ENCODE results near the gene MBD6. TPM values are rescaled to one million over a fixed set of nuclear protein-coding genes. Genes with fewer than 3 reads are reported as not detected.

The MBD6 gene
- total and polyA plus RNA-seq, 12 donors = 10.5 to 167 (median 38.1) TPM

GRCh38 chr12:57496822-57497221 lies 25.8 kb upstream of the MBD6 start:
- Histone ChIP-seq H3K27ac (no peak overlapping the region), H3K9me3 (replicated peaks in 1 of 3) (no peaks in the 10 kb centered on the region), H3K36me3 (replicated peaks in 1 of 2) (peaks cover 0 to 52% of the 10 kb centered on the region in 2 donors), H3K27me3 (no peaks in the 10 kb centered on the region), H3K4me1 (replicated peaks in 1 of 2) (no peaks in the 10 kb centered on the region), H3K4me3 (no peak overlapping the region)
- intact Hi-C loops (cut with DNase I) = no loop called here
- DNase-seq = no peak
- TF ChIP-seq POLR2A (IDR thresholded peaks at IDR 0.05) = no peak
- TF ChIP-seq CTCF (IDR thresholded peaks at IDR 0.05) = no peak

- 92 to 95% (median 94%) methylated on average over 12 of the region's 12 CpGs for WGBS, 4 donors
- no peak for DNase-seq
- peaks cover 0 to 53% of the 10 kb centered on the region in 2 donors for H3K36me3 ChIP-seq (replicated peaks in 1 of 2)
Measured at GRCh38 chr12:57497223-57498131, 25.1 kb upstream of the MBD6 start.

DNA sequence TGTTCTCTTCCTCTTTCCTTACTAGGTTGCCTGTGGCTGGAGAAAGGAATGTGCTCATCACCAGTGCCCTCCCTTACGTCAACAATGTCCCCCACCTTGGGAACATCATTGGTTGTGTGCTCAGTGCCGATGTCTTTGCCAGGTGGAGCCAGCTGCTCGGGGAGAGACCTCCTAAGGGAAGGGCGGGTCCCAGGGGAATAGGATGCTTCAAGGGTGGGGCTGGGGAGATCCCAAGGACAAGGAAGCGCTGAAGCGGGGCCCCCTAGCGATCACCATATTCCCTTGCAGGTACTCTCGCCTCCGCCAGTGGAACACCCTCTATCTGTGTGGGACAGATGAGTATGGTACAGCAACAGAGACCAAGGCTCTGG lies 24.5 kb upstream of the MBD6 start:
- Histone ChIP-seq H3K27ac (no peak overlapping the region), H3K9me3 (replicated peaks in 1 of 3) (no peaks in the 10 kb centered on the region), H3K4me1 (replicated peaks in 1 of 2) (no peaks in the 10 kb centered on the region), H3K36me3 (replicated peaks in 1 of 2) (peaks cover 0 to 55% of the 10 kb centered on the region in 2 donors), H3K27me3 (no peaks in the 10 kb centered on the region), H3K4me3 (no peak overlapping the region)
- TF ChIP-seq POLR2A (IDR thresholded peaks at IDR 0.05) (no peak), CTCF (IDR thresholded peaks at IDR 0.05) (no peak)
- WGBS, 4 donors = 88 to 93% (median 90%) methylated on average over 5 to 9 of the region's 9 CpGs
- intact Hi-C loops (cut with DNase I) = no loop called here
- no peak for DNase-seq

More at GRCh38 chr12:57497223-57498131, 25.1 kb upstream of the MBD6 start:
- no peak overlapping the region for H3K27ac ChIP-seq
- H3K4me1 ChIP-seq (replicated peaks in 1 of 2) = no peaks in the 10 kb centered on the region
- no peak overlapping the region for H3K4me3 ChIP-seq
- no peaks in the 10 kb centered on the region for H3K27me3 ChIP-seq
- no peaks in the 10 kb centered on the region for H3K9me3 ChIP-seq (replicated peaks in 1 of 3)
- intact Hi-C loops (cut with DNase I) = no loop called here
- TF ChIP-seq POLR2A (IDR thresholded peaks at IDR 0.05) (no peak), CTCF (IDR thresholded peaks at IDR 0.05) (no peak)

GRCh38 chr12:57498571-57498970 lies 24.1 kb upstream of the MBD6 start:
- Histone ChIP-seq H3K4me1 (replicated peaks in 1 of 2) (no peaks in the 10 kb centered on the region), H3K27me3 (no peaks in the 10 kb centered on the region), H3K27ac (no peak overlapping the region), H3K36me3 (replicated peaks in 1 of 2) (peaks cover 0 to 59% of the 10 kb centered on the region in 2 donors), H3K4me3 (no peak overlapping the region), H3K9me3 (replicated peaks in 1 of 3) (no peaks in the 10 kb centered on the region)
- intact Hi-C loops (cut with DNase I) = no loop called here
- no peak for DNase-seq
- no peak for TF ChIP-seq CTCF (IDR thresholded peaks at IDR 0.05)
- TF ChIP-seq POLR2A (IDR thresholded peaks at IDR 0.05) = no peak
- WGBS, 4 donors = 93 to 98% (median 95%) methylated on average over 4 of the region's 4 CpGs
